GM19240 (cell line): ENCODE measurements around the gene NOL11.
"Not testable (repeated sequence)": the region's sequence is repeated elsewhere in the genome, so short reads cannot be mapped to it uniquely, and the experiment has no call there.

Experiments
- DNase-seq: peaks from one replicate; pipeline ENCODE4 v3.0.0; 2011; ENCODE audit warnings: low spot score; ENCODE audit not compliant: insufficient read length

The NOL11 gene

GRCh38 chr17:67754001-67754400, 36.3 kb downstream of the NOL11 start:
- no peak for DNase-seq

- DNase-seq: not testable (repeated sequence)
Observed at GRCh38 chr17:67754686-67755085, 37.0 kb downstream of the NOL11 start.

GRCh38 chr17:67756766-67757165, 39.0 kb downstream of the NOL11 start:
- DNase-seq: not testable (repeated sequence)

- DNase-seq: no peak
Observed at GRCh38 chr17:67759355-67760171, 41.8 kb downstream of the NOL11 start.

GRCh38 chr17:67765623-67766022, 47.9 kb downstream of the NOL11 start:
- DNase-seq: no peak

- DNase-seq: no peak
Observed at GRCh38 chr17:67769231-67769630, 51.5 kb downstream of the NOL11 start.

GRCh38 chr17:67770539-67770938, 52.8 kb downstream of the NOL11 start:
- no peak for DNase-seq

GRCh38 chr17:67772679-67773078, 54.9 kb downstream of the NOL11 start:
- DNase-seq: no peak

- no peak for DNase-seq
Observed at GRCh38 chr17:67773246-67773645, 55.5 kb downstream of the NOL11 start.

- no peak for DNase-seq
Observed at GRCh38 chr17:67779098-67779672, 61.4 kb downstream of the NOL11 start.

GRCh38 chr17:67784364-67785121, 66.8 kb downstream of the NOL11 start:
- DNase-seq: no peak

GRCh38 chr17:67785122-67785477, 67.4 kb downstream of the NOL11 start:
- no peak for DNase-seq

GRCh38 chr17:67785504-67785903, 67.8 kb downstream of the NOL11 start:
- DNase-seq: no peak
